MM.1S (cell line): ENCODE results near the gene XIST.

Source experiments
- EZH2 ChIP-seq: fragments of 300-600 bp; sonication (generic); optimal IDR thresholded peaks from 2 replicates; pipeline ENCODE3; 2017; ENCODE audit warnings: low read depth, mild to moderate bottlenecking, antibody characterized with exemption, low read length, mixed read lengths
- TF ChIP-seq, protein P1 (sequence below): fragments of 300-600 bp; sonication (generic); IDR thresholded peaks from 2 replicates; pipeline ENCODE4 v1.5.1; 2016; ENCODE audit warnings: antibody characterized with exemption, low read length, mixed read lengths

DNA sequence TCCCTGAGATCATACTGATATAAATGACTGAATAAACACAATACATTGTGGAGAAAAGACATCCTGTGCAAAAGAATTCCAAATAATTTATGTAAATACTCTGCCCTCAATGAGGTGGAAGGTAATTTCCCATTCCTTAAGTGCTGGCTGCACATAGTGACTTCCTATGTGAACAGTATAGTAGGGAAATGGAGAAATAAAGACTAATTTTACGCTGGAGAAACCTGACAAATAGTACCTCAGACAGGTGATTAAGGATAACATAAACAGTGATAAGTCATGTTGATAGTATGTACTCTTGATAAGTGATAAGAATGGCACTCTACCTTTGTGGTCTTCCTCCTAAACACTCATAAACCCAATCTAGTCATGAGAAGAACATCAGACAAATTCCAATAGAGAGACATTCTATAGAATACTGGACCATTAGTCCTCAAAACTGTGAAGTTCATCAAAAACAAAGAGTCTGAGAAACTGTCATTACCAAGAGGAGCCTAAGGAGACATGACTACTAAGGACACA, 15.5 kb downstream of the XIST start:
- no peak for TF ChIP-seq EZH2
- TF ChIP-seq, protein P1, sequence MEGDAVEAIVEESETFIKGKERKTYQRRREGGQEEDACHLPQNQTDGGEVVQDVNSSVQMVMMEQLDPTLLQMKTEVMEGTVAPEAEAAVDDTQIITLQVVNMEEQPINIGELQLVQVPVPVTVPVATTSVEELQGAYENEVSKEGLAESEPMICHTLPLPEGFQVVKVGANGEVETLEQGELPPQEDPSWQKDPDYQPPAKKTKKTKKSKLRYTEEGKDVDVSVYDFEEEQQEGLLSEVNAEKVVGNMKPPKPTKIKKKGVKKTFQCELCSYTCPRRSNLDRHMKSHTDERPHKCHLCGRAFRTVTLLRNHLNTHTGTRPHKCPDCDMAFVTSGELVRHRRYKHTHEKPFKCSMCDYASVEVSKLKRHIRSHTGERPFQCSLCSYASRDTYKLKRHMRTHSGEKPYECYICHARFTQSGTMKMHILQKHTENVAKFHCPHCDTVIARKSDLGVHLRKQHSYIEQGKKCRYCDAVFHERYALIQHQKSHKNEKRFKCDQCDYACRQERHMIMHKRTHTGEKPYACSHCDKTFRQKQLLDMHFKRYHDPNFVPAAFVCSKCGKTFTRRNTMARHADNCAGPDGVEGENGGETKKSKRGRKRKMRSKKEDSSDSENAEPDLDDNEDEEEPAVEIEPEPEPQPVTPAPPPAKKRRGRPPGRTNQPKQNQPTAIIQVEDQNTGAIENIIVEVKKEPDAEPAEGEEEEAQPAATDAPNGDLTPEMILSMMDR = no peak
